Amygdala (tissue), 56 donors: ENCODE results near the gene RAD9A.

Experiments
- DNase-seq, 56 donors: peaks; one replicate each; lab custom pipeline; 2025; lab: John Stamatoyannopoulos, UW

RAD9A gene

DNA sequence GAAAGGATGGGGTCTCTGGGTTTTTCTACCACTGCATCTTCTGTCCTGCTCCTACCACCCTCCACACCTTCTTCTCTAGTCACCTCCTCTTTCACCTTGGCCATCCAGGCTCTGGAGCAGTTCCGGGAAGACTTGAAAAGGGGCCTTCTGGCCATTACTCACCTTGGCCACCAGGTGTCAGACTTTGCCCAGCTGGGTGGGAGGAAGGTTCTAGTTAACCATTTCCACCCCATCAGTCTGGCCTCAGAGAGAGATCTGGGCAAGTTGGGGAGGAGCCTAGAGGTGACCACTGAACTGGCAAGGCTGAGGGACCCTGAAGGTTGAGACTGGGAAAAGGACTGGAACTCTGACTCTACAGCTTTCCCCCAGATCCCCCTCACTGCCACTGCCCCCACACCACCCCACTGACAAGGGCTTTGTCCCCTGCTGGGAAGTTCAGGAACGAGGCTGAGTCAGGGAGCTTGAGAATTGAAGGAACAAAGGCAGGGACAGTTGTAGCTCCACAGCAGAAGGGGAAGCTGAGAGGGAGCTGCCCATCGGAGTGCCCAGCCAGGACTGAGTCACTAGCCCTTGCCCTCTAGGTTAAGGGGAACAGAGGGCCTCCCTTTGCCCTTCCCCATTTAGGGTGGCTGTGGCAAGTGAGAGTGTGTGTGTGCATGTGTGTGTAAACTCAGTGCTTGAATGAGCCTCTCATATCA lies 34.8 kb upstream of the RAD9A start:
- peak in 25 of 56 donors; percentile 8 to 63 (median 32) for DNase-seq

DNA sequence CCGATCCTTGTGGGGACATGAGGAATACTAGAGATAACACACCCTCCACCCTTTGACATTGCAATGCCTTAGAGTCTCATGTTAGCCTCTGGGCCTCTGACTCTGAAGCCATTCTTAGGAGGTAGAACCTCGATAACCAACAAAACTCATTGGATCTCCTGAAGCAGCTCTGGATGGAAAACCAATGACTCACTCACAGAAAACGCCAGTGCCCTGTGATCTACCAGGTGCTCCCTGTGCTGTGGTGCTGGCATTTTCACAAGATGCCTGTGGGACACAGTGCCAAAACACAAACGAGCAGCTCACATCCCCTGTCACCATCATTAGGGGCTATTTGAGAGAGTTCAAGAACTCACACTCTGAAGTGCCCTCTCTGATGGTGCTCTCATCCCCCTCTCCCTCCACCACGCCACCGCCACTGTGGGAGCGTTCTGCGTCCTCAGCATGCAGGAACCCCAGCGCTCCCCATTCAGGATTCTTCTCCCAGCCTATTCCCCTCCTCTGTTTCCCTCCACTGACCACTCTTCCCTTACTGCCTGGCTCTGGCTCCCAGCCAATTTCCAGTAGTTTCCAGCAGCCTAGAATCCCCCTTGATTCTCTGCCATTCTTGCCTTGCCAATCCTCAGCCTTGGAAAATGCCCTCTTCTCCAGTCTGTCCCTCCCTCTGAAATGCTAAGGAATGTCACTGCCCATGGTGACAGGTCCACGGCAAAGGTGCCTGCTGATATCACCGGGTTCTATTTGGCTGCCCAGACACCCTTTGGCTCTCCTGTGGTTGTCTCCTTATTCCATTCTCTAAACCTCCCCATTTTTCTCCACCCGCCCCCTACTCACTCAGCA lies 33.7 kb upstream of the RAD9A start:
- no peak for DNase-seq

DNA sequence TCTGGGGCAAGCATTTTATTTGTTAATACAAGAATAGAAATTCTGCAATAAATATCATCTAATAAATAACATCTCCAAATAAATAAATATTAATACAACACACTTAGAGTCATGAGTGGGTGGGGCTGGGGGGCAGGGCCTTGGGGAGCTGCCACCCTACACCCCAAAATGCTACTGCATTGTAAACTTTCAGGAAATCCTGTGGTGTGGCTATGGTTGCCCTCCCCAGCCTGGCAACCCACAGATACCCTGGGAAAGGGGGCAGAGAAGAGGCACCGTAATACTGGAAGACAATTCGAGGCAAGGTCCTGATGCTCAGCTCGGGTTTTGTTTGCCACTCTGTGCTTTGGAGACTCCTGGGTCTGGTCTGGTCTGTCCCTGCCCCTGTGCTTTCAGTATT lies 27.6 kb upstream of the RAD9A start:
- DNase-seq: no peak

DNA sequence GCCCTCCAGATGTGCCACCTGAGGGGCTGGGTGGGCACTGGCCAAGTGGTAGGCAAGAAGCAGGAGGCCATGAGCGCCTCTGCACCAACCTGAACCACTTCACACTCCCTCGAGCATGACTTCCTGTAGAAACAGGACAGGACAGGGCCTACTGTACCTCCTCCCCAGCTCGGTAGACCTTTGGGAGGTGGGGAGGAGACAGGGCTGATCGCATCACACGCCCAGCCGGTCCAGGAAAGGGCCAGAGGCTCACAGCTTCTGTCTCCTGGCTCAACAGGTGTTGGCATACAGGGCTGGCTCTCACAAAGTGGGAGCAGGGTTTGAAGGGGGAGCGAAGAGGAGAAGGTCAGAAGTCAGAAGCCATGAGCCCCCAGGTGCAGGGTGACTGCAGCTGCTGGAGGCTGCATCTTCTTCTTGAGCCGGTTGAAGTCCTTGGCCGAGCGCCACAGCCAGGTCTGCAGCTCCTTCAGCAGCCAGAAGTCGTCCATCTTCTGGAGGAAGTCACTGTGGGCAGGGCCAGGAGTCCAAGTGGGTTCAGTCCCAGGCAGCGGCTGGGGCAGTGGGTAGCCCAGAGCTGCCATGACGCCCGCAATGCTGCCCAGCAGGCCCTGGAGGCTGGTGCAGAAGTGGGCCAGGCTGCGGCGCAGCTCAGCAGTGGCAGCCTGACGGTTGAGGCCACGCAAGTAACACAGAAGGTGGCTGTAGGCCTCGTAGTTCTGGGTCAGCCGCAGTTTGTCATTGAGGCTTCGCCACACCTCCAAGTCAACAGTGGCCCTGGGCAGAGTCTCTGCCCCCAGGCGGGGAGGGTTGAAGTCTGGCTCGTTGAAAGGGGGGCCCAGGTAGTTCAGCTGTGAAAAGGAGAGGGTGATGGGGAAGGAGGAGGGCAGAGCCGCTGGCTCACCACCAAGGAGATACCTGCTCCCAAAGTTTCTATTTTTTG lies 26.7 kb upstream of the RAD9A start:
- no peak for DNase-seq

DNA sequence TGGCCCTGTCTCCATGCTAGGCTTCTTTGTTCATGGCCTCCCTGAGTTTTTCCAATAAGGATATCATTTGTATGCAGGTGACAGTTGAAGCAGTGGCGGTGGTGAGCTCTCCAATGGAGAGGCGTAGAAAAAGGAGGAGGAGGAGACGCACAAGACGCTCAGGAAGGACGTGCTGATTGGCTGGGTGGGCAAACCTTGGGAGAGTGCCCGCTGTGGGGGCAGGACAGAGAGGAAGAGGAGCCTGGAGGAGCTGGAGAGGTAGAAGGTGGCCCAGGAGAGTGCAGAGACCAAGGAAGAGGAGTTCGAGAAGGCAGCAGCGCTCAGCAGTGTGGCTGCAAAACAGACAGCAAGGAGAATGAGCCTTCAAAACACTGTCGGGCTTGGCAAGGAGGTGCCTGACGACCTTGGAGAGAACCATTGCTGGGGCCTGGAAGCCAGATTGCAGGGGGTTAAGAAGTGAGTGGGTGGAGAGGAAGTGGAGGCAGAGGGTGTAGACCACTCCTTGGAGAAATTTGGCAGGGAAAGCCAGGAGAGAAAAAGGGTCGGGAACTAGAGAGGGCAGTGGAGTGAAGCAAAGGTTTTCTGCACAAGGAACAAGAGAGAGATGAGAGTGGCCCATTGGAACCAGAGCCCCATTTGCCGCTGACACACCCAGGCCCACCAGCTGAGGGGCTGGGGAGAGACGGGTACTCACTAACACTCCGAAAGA lies 25.9 kb upstream of the RAD9A start:
- no peak for DNase-seq

DNA sequence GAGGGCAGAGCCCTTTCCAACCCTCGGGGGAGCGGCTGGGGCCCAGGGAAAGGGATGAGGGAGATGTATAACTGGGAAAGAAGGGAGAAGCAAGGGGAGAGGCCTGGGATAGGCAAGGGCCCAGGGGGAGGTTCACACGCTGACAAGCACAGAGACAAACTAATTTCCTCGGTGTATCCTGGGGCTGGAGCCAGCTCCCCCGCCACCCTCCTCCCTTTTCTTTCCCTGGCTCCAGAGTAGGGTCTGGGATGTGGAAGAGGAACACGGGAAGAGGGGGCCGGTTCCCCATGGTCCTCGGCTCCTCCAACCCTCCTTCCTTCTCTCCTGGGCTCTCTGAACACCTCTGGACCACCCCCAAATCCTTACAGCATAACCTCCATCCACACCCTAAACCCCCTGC lies 25.2 kb upstream of the RAD9A start:
- DNase-seq: no peak

DNA sequence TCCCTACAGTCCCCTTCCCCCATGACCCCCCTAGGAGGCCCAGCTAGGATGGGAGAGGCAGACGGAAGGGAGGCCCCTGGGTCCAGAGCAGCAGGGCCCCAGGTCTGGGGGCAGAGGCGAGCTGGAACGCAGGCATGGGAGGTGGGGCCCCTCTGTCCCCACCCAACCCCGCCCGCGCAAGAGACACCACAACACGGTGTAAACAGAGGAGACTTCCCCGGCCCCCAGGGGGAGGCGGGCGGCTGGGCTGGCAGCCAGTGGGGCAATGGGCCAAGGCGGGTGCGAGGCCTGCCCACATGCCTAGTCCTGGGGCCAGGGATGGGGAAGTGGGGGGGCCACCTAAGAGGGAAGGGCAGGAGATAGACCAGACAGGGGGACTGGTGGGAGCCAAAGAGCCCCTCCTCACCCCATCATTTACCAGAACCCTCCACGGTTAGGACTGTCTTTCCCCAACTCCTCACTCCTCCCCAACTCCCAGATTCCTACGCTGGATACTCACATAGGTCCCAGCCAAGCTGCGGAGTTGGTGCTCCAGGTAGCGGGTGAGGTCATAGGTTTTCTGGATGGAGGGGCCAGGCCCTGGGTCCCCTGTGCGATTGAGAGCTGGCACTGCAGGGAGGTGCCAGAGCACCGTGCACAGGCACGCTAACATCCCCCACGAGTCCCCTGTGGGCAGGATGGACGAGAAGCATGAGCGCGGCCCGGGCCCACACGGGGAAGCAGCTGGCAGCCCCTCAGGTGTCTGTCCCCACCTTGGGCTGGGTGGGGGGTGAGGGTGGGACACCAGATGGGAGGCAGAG lies 24.6 kb upstream of the RAD9A start:
- no peak for DNase-seq

DNA sequence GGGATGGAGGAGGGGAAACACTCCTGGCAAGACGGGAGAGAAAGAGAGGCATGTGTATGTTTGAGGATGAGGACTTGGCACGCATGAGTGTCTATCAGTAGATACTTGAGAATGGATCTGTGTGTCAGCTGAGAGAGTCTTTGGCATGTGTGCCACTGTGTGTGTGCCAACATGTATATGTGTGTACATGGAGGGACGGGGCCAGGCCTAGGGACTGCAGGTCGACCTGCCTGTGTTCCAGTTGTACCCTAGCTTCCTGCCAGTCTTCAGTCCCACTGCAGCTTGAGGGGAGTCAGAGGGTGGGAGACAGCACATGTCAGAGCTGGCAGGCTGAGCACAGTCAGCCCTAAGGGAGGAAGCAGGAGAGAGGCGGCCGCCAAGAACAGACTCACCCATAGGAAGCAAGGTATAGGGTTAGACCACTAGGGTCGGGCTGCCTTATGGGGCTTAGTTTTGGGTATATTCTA lies 24.0 kb upstream of the RAD9A start:
- no peak for DNase-seq

DNA sequence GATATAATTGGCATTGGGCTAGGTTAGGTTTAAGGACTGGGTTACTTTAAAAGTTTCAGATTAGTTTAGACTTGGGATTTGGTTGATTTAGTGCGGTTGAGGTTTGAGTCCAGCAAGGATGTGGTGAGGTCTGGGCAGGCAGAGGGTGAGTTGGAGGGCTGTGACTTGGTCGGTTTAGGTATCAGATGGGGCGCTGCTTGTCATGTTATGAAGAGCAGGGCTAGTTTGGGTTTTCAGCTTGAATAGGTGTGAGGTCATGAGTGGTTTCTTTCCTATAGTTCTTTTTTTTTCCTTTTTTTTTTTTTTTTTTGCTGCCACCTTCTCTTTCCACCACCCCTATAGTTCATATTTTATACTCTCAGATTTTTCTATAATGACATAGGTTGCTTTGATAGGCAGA lies 23.2 kb upstream of the RAD9A start:
- no peak for DNase-seq

DNA sequence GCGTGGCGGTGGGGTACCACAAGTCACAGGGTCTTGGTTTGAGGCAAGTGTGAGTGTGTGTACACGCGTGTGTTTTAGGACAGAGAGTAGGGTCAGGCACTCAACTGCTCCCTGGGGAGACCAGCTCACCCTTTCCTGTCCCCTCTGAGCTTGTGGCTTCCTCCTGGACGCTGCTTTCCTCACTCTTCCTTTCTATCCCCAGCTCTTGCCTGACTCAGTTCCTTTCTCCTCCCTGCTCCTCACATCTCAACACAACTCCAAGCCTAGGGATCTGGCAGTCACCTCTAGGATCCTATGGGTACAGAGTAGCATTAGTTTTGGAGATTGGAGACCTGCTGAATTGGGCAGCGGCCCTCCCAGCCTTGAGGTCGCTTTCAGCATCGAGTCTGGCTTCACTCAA lies 22.5 kb upstream of the RAD9A start:
- DNase-seq: no peak

DNA sequence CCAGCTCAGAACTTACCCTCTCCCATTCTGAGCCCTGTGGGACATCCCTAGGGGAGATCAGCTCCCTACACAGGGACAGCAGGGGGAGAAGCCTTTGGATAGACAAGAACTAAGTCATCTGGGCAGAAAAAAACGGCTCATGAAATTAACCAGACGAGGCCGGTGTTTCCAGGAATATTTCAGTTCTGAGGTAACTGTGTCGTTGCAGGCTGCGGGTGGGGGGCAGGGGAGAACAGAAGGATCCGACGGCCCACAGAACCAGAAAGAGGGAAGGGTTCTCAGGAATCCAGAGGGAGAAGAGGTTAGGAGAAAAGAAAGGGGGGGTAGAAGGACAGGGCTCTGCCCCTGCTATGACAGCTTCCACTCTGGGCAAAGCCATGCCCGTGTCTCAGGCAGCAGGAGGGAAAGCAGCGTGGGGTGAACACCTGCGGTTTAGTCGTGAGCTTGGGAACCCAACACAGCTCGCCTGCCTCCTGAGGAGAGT lies 21.9 kb upstream of the RAD9A start:
- no peak for DNase-seq

DNA sequence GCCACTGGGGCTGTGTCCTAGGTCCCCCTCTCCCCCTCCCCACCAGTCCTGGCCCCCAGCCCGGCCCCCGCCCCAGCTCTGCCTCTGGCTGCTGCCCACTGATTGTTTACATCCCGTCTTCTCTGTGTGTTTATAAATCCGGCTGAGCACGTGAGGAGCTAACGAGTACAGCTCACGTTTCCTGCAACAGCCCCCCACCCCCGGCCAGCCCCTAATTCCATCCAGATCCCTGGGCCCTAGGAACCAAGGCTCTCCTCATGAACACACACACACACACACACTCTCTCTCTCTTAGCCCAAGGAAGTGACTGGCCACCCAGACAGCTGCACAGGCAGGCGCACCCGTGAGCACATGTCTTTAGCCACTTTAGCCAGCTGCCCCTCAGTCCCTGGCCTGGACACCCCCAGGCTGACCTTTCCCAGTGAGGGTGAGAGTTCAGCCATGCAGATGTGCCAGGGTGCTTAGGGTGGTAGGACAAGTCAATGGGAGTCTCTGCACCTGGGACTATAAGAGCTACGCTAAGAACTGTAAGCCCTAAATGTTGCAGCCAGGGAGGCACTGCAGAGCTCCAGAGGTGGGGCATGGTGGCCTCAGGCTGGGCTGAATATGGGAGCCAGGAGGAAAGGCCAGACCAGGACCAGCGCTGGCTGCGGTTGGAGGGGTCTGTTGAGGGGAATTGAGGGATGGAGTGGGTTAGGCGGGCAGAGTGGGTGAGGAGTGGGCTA lies 21.3 kb upstream of the RAD9A start:
- no peak for DNase-seq

DNA sequence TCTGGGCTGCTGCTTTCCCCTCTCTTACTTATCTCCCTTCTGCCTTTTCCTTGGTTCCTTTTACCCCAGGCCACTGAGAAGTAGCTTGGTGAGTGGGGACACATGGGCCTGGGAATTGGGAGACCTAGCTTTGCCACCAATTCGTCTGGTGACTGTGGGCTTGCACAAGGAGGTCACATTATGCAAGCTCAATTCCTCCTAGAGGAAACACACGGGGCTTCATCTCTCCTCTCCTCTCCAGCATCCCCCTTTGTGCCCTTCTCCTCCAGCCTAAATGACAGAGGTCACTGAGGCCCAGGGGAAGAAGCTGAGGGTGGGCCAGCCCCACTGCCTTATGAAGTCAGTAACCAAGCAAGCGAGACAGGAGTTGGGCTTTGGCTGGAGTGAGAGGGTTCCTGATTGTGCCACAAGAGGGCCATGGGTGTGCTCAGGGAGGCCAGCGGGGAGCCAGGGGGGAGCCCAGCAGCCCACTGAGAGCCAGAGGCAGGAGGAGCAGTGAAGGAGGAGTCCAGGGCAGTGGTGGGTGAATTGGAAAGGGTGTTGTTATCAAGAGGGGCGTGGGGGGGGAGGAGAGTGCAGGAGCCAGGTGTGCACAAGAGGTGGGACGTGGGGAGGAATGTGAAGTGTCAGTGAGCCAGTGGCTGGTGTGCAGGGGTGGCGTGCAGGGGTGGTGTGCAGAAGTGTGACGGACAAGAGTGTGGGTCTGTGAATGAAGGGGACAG lies 20.4 kb upstream of the RAD9A start:
- DNase-seq: no peak

DNA sequence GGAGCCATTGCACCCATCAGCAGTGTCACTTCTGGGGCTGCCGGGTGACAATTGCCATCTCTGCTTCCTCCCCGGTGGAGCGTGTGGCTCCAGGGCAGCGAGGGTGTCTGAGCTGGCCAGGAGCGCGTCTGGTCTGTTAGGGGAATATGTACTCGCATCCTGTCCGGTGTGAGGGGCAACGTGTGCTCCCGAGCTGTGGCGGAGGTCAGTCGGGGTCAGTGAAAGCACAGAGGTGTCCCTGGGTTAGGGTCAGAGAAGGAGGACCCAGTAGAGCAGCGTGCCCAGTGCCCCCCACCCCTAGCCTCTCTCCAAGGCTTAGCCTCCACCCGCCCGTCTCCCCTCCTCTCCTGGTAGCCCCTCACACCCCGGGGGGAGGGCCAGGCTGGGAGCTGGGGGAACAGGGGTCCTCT lies 19.9 kb upstream of the RAD9A start:
- DNase-seq: no peak

DNA sequence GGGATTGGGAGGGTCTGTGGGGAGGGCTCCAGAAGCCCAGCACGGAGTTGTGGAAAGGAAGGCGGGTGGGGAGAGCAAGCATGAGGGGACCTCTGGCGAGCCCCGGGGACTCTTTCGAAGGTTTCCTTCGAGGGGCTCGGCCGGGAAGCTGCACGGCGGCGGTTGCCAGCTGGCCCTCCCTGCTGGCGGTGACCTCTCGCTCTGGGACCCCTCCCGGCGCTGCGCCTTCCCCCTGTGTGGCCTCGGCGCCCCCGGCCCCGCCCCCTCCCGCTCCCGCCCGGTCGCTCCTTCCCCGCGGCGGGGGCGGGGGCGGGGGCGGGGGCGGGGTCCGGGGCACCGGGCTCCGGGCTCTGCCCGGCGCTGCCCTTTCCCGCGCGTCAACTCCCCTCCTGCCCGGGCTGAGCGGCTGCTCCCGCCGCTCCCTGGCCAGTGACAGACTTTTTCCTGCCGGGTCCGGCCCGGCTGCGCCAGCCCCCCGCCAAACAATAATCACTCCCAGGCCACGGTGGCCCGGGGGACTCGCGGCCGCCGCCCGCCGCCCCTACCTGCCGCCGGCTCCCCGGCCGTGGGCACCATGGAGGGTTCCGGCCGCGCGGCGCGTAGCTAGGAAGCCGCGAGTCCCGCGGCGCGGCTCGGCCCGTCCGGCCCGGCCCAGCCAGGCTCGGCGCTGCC lies 19.3 kb upstream of the RAD9A start:
- peak in 1 of 56 donors; percentile 41 for DNase-seq

DNA sequence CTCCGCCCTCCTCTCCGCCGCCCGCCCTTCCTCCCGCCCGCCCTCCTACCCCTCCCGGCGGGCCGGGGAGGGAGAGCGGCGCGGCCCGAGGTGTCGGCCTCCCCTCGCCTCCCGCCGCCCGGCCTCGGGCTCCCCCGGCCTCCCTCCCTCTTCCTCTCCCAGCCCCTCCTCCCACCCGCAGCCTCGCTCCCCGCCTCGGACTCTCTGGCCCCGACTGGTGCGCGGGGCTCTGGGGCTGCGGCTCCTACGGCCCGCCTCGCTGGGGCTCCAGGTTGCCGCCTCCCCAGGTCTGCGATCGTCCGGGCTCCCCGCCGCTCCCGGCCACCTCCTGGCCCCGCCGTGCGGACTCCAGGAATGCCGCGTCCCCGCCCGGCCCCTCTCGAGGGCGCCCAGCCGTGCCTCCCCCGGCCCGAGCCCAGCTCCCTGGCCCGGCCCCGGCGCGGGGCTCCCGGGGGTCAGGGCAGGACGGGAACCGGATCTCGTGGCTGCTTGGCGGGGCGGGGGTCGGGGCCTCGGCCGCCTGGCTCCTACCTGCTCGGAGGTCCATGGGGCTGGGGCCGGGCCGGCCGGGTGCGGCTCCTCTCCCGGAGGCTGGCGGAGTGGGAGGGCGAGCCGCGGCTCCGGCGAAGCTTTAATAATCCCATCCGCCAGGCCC lies 18.7 kb upstream of the RAD9A start, which contains the start of gene CLCF1:
TSS of gene CLCF1 (minus strand) at position 606 of the 655 bp plus-strand sequence. CDS start at position 547, 59 bp downstream.
- peak in 2 of 56 donors; percentile 20 to 28 for DNase-seq
